Stimulated activated effector memory CD8-positive, alpha-beta T cell treated with anti-CD3 and anti-CD28 coated beads, Interleukin-12 subunit alpha, Interleukin-12 subunit beta, amount 100 ng/mL, for 72 hours (primary cell): ENCODE results near the gene TRPC4AP.
A peak's percentile ranks its signal among the peaks of the same experiment; 100 is the strongest.

Source experiments
- ATAC-seq: fragments of 150-1000 bp; cut with Tn5 transposase; 2 replicates; pipeline ENCODE4 v1.10.0; 2021
- DNase-seq, 2 donors: peaks; one replicate each; pipeline ENCODE4 v3.0.0; 2021 to 2022; ENCODE audit warnings: low spot score in 2 of 2
- H3K27ac Mint-ChIP-seq: one replicate; pipeline ENCODE4 v1.8.0; 2022; ENCODE audit warnings: mild to moderate bottlenecking, mixed read lengths
- H3K36me3 Mint-ChIP-seq: one replicate; pipeline ENCODE4 v1.8.0; 2022; ENCODE audit warnings: mild to moderate bottlenecking, mixed read lengths
- H3K4me1 Mint-ChIP-seq: one replicate; pipeline ENCODE4 v1.8.0; 2022; ENCODE audit warnings: mixed read lengths
- H3K4me3 Mint-ChIP-seq: one replicate; pipeline ENCODE4 v1.8.0; 2022; ENCODE audit warnings: mild to moderate bottlenecking, mixed read lengths
- H3K9me3 Mint-ChIP-seq: one replicate; pipeline ENCODE4 v1.8.0; 2022; ENCODE audit warnings: mixed read lengths

Gene TRPC4AP

GRCh38 chr20:34998331-34998950 lies 94.2 kb downstream of the TRPC4AP start:
- H3K36me3 Mint-ChIP-seq, result peaks cover 36% of the 10 kb centered on the region
- ATAC-seq (no peak), DNase-seq (no peak)
- peaks cover 24% of the 10 kb centered on the region for H3K4me1 Mint-ChIP-seq
- no peaks in the 10 kb centered on the region for H3K9me3 Mint-ChIP-seq
- peak overlapping the region; percentile 84 for H3K27ac Mint-ChIP-seq
- H3K4me3 Mint-ChIP-seq, result peak overlapping the region; percentile 10

DNA sequence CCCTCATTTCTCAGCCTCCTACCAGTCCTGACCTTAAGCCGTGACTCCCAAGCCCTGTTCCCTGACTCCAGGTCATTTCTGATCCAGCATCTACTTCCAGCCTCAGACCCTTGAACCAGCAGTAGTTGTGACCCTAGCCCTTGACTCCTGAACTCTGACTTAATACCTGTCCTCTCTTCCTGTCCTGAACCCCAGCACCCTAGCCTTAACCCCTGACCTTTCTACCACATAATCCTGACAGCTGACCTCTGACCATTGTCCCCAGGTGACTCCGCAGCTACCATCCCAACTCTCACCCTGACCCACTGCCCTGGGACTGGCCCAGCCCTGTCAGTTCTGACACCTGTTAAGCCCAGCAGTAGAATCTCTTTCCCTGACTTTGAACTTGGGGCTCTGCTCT lies 94.8 kb downstream of the TRPC4AP start:
- ATAC-seq, result no peak
- peaks cover 24% of the 10 kb centered on the region for H3K4me1 Mint-ChIP-seq
- DNase-seq, result no peak
- peak overlapping the region; percentile 84 for H3K27ac Mint-ChIP-seq
- peak overlapping the region; percentile 10 for H3K4me3 Mint-ChIP-seq
- H3K9me3 Mint-ChIP-seq, result no peaks in the 10 kb centered on the region
- H3K36me3 Mint-ChIP-seq, result peaks cover 32% of the 10 kb centered on the region

- peak overlapping the region; percentile 10 for H3K4me3 Mint-ChIP-seq
These were observed 95.5 kb downstream of the TRPC4AP start for GRCh38 chr20:34997131-34997561.

GRCh38 chr20:34996243-34997028 lies 96.2 kb downstream of the TRPC4AP start:
- Mint-ChIP-seq H3K27ac (peak overlapping the region; percentile 84), H3K4me1 (peaks cover 24% of the 10 kb centered on the region), H3K36me3 (peaks cover 25% of the 10 kb centered on the region), H3K4me3 (no peak overlapping the region), H3K9me3 (no peaks in the 10 kb centered on the region)
- DNase-seq (no peak), ATAC-seq (no peak)

More at GRCh38 chr20:34997131-34997561, 95.5 kb downstream of the TRPC4AP start:
- DNase-seq (no peak), ATAC-seq (peak; percentile 41)
- H3K4me1 Mint-ChIP-seq, result peaks cover 24% of the 10 kb centered on the region
- peaks cover 32% of the 10 kb centered on the region for H3K36me3 Mint-ChIP-seq
- H3K27ac Mint-ChIP-seq, result peak overlapping the region; percentile 84
- no peaks in the 10 kb centered on the region for H3K9me3 Mint-ChIP-seq

- DNase-seq (no peak), ATAC-seq (no peak)
- Mint-ChIP-seq H3K36me3 (peaks cover 19% of the 10 kb centered on the region), H3K4me1 (peaks cover 21% of the 10 kb centered on the region), H3K4me3 (no peak overlapping the region), H3K27ac (peak overlapping the region; percentile 84), H3K9me3 (no peaks in the 10 kb centered on the region)
These were observed 96.9 kb downstream of the TRPC4AP start for GRCh38 chr20:34995696-34996095.

DNA sequence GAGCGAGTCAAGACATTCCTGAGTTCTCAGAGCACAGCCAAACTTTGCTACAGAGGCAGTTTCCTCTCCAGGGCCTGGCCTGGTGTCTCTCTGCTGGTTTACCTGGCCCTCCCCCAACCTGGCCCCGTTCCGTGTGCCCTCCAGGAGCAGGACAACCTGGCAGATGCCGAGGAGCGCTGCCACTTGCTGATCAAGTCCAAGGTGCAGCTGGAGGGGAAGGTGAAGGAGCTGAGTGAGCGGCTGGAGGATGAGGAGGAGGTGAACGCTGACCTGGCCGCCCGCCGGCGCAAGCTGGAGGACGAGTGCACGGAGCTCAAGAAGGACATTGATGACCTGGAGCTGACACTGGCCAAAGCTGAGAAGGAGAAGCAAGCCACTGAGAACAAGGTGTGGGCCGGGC lies 97.4 kb downstream of the TRPC4AP start:
- H3K36me3 Mint-ChIP-seq, result peaks cover 18% of the 10 kb centered on the region

DNA sequence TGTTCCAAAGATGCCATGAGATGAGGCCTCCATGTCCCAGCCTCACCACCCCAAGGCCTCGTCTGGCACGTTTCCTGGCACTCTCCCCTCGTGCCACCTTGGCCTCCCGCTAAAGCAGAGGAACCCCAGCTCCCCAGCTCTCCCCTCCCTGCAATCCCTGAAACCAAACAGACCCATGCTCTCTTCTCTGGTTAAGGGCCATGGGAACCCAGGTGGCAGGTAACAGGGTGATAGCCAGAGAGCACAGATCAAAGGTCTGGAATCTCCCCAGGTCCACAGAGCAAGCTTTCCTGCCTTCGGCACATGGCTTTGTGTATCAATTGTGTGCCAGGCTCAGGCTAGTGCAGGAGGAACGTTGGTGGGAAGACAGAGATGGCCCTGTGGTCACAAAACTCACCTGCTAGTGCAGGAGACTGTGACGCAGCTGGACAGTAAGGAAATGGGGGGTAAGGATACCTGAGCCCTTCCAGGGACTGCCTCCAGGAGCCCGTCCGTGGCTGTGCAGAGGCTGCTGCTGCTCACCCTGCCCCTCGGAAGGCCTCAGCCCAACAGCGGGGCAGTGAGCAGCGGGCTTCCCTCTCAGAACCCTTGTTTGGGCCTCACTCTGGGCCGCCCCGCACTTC lies 98.0 kb downstream of the TRPC4AP start:
- ATAC-seq (no peak), DNase-seq (no peak)
- Mint-ChIP-seq H3K27ac (no peak overlapping the region), H3K36me3 (peaks cover 18% of the 10 kb centered on the region), H3K4me3 (no peak overlapping the region), H3K4me1 (peaks cover 19% of the 10 kb centered on the region), H3K9me3 (no peaks in the 10 kb centered on the region)

More for the DNA sequence above, 97.4 kb downstream of the TRPC4AP start:
- H3K4me1 Mint-ChIP-seq, result peaks cover 19% of the 10 kb centered on the region
- no peaks in the 10 kb centered on the region for H3K9me3 Mint-ChIP-seq
- DNase-seq (no peak), ATAC-seq (no peak)
- H3K4me3 Mint-ChIP-seq, result no peak overlapping the region
- H3K27ac Mint-ChIP-seq, result no peak overlapping the region

DNA sequence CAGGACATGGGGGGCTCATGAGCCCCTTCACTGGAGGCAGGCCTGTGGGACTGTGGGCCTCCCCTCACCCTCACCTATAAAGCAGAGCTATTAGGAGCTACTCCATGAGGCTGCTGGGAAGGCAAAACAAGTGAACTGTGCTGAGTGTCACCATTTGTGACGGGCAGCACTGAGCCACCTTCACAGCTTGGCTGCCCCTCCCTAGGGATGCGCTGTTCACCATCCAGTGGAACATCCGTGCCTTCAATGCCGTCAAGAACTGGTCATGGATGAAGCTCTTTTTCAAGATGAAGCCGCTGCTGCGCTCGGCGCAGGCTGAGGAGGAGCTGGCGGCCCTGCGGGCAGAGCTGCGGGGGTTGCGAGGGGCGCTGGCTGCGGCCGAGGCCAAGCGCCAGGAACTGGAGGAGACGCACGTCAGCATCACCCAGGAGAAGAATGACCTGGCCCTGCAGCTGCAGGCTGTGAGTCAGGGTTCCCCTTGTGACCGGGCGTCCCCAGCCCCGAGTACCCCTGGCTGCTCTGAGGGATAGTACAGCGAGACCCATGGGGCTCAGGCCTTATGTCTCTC lies 98.6 kb downstream of the TRPC4AP start:
- no peak overlapping the region for H3K4me3 Mint-ChIP-seq
- no peak for DNase-seq
- H3K9me3 Mint-ChIP-seq, result no peaks in the 10 kb centered on the region
- no peak overlapping the region for H3K27ac Mint-ChIP-seq
- H3K4me1 Mint-ChIP-seq, result peaks cover 18% of the 10 kb centered on the region
- no peak for ATAC-seq
- peaks cover 18% of the 10 kb centered on the region for H3K36me3 Mint-ChIP-seq

GRCh38 chr20:34992751-34993417 lies 99.7 kb downstream of the TRPC4AP start:
- no peak overlapping the region for H3K27ac Mint-ChIP-seq
- H3K36me3 Mint-ChIP-seq, result peaks cover 12% of the 10 kb centered on the region
- no peak for ATAC-seq
- DNase-seq, result no peak
- no peaks in the 10 kb centered on the region for H3K9me3 Mint-ChIP-seq
- no peak overlapping the region for H3K4me3 Mint-ChIP-seq
- peaks cover 6% of the 10 kb centered on the region for H3K4me1 Mint-ChIP-seq

DNA sequence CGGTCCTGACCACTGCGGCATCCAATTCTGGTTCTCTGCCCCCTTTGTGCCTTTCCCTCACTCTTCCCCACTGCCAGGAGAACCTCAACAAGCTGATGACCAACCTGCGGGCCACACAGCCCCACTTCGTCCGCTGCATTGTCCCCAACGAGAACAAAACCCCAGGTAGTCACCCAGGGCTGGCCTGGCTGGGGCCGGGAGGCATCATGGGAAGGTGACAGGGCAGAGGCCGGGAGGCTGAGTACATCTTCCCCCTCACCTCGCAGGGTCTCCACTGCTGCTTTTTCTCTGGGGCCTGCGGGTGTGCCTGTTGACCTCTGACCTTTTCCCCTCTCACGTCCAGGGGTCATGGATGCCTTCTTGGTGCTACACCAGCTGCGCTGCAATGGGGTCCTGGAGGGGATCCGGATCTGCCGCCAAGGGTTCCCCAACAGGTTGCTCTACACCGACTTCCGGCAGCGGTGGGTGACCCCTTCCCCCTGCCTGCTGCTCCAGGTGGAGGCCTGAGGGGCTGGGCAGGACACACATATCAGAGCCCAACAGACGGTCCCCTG lies 101.9 kb downstream of the TRPC4AP start:
- Mint-ChIP-seq H3K4me3 (no peak overlapping the region), H3K4me1 (no peaks in the 10 kb centered on the region), H3K36me3 (peaks cover 3% of the 10 kb centered on the region), H3K9me3 (no peaks in the 10 kb centered on the region), H3K27ac (peak overlapping the region; percentile 18)
- DNase-seq (no peak), ATAC-seq (no peak)

- H3K9me3 Mint-ChIP-seq, result no peaks in the 10 kb centered on the region
- H3K27ac Mint-ChIP-seq, result no peak overlapping the region
- no peak for ATAC-seq
- H3K4me3 Mint-ChIP-seq, result no peak overlapping the region
- no peak for DNase-seq
- H3K36me3 Mint-ChIP-seq, result no peaks in the 10 kb centered on the region
- H3K4me1 Mint-ChIP-seq, result no peaks in the 10 kb centered on the region
These were observed 102.4 kb downstream of the TRPC4AP start for GRCh38 chr20:34990231-34990630.

GRCh38 chr20:34989670-34990069 lies 102.9 kb downstream of the TRPC4AP start:
- ATAC-seq (no peak), DNase-seq (no peak)
- Mint-ChIP-seq H3K9me3 (no peaks in the 10 kb centered on the region), H3K4me1 (no peaks in the 10 kb centered on the region), H3K36me3 (no peaks in the 10 kb centered on the region), H3K4me3 (no peak overlapping the region), H3K27ac (no peak overlapping the region)

- no peaks in the 10 kb centered on the region for H3K9me3 Mint-ChIP-seq
- no peaks in the 10 kb centered on the region for H3K4me1 Mint-ChIP-seq
- ATAC-seq (no peak), DNase-seq (no peak)
- no peaks in the 10 kb centered on the region for H3K36me3 Mint-ChIP-seq
- H3K27ac Mint-ChIP-seq, result no peak overlapping the region
- no peak overlapping the region for H3K4me3 Mint-ChIP-seq
These were observed 103.5 kb downstream of the TRPC4AP start for GRCh38 chr20:34989118-34989517.

- Mint-ChIP-seq H3K27ac (no peak overlapping the region), H3K4me3 (no peak overlapping the region), H3K4me1 (no peaks in the 10 kb centered on the region), H3K9me3 (no peaks in the 10 kb centered on the region), H3K36me3 (no peaks in the 10 kb centered on the region)
- DNase-seq, result no peak
- ATAC-seq, result no peak
These were observed 104.4 kb downstream of the TRPC4AP start for GRCh38 chr20:34988191-34988540.
